Measurements from ENCODE around the gene GPR89A.

The GPR89A gene

DNA sequence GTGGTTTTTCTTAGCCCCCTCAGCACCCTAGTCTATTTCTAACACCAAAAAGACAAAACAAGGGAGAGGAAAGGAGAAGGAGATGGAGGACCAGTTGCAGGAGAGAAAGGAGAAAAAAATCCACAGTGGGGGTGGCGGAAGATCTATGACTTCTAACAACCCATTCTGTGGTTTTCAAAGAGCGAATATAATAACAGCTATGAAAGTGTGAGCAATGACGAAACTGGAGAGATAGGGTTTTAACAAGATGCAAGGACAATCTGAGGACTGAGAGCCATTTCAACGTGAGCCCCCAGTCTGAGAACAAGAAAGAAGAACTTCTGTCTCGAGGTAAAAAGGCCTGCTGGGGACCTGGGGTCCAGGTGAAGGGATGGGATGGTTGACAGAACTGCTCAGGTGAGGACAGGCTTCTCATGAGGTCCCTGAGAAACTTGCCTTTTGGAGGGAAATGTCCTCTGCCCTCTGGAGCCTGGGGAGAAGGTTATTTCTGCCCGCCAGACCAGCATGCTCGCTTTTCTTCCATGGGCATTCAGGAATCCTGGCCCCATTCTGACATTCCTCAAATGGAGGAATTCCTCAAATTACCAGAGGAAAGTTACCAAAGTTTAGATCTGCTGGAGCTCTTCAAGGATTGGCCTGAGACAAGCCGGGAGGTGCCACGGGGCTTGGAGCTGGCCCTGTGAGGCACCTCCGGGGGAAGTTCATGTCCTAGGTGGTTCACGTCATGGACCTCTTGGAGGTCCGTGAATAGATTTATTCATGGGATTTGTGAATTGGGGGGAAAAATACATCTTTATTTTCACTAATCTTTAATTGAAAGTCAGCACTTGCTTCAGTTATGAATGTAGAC is 111.7 kb downstream of the GPR89A start, which contains the start of gene CD160:
Gene CD160 (plus strand): TSS at position 270 of the 850 bp plus-strand sequence. CDS start 8,829 bp downstream, outside the sequence.
- DNase-seq, result no peak

Measured in activated CD4-positive, alpha-beta T cell treated with anti-CD3 and anti-CD28 coated beads, Interleukin-2, amount 50 U/mL, for 4 hours (primary cell).